GM18907 (cell line): Measurements from ENCODE around the gene HOXC4.

Source experiments
- ATAC-seq: cut with Tn5 transposase; IDR thresholded peaks from one replicate; pipeline ENCODE4 v1.9.1; 2021; ENCODE audit warnings: mild to moderate bottlenecking, moderate library complexity; ENCODE audit not compliant: unreplicated experiment

The HOXC4 gene

DNA sequence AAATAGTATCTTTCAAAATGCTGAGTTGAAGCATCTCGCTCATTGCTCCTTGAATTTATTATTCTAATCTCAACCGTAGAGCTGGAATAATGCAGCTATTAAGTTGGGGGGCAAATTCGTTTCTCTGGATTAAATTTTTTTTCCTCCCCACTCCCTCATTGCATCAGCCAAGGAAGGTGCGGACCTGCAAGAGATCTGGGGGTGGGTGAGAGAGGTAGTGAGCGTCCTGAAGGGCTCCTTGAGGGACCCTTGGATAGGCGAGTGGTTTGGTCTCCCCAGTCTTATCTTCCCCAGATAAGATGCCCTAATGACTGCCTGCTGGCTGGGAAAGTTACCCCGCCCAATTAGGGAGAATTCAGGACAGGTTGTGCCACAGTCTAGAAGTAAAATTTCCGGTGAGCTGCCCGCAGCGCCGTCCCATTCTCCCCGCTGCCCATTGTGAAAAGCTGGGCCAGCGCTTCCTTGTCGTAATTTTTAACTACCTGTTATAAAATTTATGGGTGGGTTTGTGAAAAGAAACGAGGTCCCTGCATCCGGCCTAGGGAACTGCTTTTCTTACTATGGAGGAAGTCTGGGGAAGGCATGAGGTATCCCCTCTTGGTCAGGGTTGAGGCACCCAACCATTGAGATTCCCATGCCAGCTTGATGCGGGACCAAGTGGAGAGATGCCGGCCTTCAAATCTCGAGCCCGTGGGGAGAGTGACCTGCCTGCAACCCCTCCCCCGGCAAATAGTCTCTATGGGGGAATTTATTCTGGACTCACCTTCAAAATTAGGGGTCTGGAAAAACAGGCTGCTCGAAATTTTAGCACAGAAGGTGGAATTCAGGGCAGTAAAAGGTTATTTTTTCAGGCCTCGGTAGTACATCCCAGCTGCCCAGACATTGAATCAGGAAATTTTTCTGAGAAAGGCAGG lies 38.4 kb upstream of the HOXC4 start:
- no peak for ATAC-seq

DNA sequence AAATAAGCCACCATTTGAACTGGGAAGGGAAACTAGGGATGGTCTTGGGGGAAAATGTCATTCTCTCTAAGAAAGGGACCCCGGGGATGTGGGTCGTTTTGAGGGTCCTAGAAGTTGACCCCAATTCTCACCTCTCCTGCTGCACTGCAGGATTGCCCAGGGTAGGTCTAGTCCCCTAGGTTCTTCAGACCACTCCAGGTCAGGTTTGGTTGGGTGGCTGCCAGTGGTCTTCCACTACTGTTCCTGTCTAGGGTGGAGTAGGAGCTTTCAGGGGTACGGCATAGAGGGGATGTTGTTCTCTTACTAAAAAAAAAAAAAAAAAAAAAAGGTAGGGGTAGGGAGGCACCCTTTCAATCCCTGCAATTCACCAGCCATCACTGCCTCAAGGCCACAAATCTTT lies 37.6 kb upstream of the HOXC4 start:
- no peak for ATAC-seq

DNA sequence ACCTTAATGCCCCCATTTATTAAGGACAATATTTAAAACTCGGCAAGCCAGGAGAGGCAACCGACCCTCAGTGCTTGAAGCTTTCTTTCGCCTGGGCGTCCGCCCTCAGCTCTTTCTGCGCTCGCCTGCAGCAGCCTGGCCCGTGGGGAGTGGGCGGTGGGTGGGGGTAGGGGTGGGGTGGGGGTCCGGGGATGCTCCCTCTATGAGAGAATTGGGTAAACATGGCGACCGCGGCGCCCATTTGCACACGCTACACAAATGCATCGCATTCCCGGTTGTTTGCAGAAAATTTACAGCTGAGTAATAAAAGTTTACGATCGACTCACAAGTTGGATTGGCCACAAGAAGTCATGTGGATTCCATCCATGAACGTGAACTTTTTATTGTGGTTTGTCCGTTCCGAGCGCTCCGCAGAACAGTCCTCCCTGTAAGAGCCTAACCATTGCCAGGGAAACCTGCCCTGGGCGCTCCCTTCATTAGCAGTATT lies 37.1 kb upstream of the HOXC4 start:
- ATAC-seq, result no peak

DNA sequence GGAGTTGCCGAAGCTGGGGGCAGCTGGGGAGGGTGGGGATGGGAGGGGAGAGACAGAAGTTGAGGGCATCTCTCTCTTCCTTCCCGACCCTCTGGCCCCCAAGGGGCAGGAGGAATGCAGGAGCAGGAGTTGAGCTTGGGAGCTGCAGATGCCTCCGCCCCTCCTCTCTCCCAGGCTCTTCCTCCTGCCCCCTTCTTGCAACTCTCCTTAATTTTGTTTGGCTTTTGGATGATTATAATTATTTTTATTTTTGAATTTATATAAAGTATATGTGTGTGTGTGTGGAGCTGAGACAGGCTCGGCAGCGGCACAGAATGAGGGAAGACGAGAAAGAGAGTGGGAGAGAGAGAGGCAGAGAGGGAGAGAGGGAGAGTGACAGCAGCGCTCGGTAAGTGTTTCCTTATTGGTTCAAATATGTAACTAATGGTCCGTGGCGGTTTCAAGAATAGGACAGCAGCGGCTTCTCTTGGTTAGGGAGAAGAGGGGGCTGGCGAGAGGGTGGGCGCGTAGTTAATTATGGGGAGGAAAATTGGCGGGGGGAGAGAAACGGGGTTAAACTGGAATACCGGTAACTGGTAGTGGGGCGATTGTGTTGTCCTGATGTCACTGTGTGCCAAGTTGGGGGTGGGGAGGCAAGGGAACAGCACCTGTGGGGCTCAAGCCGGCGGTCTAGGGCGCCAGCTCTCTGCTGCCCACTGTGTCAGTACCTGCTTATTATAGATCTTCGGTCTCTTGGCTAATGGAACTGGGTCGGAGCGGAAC lies 36.4 kb upstream of the HOXC4 start:
- ATAC-seq, result peak; percentile 33

DNA sequence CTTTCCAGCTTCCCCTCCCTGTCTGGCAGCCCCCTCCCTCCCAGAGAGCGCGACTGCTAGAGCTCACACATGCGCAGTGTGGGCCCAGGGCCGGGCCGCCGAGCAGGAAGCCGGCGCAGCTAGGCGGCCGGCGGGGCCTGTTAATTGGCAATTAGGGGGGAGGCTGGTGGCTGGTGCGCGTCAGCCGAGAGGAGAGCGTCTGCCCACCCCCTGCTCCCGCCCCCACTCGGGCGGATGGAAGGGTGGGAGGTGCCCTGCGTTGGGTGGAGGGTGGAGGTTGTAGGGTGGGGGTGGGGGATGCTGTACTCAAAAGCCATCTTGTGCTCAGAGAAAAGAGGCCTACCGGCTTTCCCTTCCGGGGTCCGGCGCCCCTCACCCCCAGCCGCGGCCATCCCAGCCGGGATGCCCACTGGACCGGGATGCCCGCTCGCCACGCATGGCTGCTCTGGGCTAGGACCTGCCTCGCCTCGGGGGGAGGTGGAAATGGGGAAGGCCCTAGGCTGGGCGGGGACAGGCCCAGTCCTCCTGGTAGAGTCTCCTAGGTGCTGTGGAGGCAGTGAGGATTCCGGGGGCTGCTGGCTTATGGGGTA lies 35.7 kb upstream of the HOXC4 start:
- peak; percentile 83 for ATAC-seq

DNA sequence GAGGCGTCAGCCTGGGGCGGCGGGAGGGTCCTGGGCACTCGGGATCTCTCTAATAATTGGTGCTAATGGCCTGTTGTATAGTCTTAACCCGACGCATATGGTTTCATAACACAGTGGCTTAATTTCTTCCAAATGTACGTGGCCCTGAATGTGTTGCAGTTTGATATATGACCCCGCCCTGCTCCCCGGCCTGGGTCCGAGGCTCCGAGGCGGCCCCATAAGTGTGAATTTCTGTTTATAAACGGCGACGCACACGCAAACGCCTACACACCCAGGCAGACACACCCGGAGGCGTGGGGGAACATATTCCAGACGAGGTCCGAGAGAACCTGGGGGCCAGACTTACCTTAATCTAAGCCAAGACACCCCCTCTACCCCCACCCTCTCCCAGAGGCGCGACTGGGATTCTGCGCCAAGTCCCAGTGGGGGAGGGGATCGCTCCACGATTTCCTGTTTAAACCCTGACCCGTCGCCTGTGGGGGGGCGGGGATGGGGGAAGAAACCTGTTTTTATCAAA lies 35.1 kb upstream of the HOXC4 start:
- ATAC-seq, result no peak

DNA sequence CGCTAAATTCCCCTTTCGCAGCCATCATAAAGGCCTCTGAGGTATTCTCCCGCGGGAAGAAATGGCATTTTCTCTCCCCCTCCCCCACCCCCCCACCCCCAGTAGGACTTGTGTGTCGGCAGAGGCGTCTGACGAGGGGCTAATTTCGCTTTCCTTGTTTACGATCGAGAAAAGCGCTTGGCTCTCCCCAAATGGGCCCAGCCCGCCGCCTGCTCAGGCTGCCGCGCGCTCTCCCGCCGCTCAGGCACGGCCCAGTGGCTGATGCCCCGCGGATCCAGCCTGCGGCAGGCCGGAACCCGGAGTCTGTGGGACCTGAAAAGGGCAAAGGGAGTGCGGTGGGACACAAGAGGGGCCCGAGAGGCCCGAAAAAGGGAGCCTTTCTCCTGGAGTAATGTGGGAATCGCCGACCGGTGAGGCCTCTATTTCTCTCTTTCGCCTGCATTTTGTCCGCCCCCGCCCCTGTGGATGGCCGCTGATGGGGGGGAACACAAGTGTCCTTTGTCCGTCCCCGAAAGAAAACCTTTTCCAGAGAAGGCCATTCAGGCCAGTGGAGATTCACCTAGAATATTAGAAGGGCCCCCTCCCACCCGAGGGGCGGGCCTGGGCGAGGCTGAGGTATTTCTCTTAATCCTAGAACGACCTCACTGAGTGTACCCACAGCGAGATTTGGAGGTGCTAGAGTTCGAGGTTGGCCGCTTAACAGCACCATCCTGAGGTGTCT lies 34.4 kb upstream of the HOXC4 start:
- no peak for ATAC-seq

DNA sequence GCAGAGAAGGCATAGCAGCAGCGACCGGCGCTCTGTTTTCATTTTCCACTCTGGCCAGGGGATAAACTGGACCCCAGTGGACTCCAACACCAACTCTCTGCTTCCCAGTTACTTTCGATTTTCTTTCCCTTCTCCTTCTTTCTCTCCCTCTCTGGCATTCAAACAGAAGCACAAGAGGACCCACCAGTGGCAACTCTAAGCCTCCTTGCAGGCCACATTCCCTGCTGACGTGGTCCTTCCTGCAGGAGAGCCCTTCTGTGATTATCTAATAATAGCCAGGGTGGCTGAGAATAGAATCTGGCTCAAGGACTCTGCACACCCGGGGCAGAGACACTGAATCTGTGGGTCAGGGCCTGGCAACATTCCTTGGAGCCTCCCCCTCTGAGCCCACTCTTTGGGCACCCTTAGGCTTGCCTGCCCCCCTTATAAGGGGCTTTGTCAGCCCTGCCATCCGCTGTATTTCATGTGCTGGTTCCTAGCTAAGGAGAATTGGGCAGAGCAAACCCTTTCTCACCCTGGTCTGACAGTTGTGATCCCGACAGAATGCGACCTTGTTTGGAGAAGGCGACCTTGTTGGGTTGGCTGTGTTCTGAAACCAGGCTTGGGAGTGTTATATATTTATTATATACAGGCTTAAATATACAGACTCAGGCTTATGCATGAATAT lies 33.6 kb upstream of the HOXC4 start:
- ATAC-seq, result no peak

DNA sequence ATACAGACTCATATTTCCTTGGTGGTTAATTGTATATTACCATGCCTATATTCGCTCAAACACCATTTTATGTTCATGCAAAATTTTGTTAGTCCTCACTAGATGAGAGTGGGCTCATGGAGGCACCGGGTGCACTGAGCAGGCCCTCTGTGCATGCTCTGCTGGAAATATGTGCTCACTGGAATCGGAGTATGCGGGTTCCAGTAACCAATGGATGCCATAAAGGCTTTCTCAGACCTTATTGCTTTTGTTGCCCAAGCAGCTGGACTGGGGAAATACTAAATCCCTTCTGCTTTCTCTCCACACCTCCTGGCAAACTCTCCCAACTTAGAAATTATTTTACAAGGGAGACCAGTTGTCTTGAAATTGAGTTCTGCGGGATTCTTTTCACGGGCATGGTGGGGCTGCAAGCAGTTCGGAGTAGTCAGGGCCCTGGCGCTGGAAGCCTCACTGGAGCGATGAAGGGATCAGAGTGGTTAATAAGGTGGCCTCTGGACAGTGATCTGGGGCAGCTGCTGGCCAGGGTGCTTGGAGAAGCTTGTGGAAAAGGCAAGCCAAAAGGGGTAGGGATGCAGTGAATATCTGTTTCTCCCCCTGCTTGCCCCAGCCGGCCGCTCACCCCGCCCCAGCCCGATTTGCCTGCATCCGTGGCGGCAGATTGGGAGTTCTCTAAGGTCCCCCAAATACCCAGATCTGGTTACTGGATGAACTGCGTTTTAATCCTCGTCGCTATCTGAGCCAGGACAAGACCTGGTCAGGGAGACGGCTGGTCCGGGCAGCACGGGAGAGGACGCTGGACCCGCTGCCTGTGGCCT lies 32.8 kb upstream of the HOXC4 start:
- no peak for ATAC-seq

DNA sequence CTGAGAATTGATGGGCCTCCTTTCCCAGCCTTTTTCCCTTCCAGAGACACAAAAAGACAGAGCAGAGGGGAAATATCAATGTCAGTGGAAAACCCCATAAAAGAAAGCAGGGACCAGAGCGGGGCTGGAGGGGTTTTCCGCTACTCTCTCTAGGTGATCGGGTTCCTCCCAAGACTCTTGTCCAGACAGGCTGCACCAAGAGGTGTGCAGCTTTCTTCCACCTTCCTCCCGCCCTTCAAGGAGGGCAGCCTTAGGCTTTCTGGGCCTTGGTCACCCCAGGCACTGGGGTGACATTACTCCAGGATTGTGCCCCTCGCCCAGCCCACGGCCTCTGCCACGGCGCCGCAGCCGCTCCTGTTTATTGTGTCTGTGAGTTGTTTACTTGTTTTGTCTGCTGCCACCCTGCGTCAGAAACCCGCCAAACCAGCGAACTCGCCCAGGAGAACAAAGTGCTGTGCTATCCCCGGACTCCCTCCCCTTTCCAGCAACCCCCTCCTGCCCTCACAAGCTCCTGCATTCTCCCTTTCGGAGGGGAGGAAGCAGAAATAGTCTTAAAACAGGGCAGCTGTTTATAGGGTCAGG lies 32.1 kb upstream of the HOXC4 start:
- ATAC-seq, result peak; percentile 33

DNA sequence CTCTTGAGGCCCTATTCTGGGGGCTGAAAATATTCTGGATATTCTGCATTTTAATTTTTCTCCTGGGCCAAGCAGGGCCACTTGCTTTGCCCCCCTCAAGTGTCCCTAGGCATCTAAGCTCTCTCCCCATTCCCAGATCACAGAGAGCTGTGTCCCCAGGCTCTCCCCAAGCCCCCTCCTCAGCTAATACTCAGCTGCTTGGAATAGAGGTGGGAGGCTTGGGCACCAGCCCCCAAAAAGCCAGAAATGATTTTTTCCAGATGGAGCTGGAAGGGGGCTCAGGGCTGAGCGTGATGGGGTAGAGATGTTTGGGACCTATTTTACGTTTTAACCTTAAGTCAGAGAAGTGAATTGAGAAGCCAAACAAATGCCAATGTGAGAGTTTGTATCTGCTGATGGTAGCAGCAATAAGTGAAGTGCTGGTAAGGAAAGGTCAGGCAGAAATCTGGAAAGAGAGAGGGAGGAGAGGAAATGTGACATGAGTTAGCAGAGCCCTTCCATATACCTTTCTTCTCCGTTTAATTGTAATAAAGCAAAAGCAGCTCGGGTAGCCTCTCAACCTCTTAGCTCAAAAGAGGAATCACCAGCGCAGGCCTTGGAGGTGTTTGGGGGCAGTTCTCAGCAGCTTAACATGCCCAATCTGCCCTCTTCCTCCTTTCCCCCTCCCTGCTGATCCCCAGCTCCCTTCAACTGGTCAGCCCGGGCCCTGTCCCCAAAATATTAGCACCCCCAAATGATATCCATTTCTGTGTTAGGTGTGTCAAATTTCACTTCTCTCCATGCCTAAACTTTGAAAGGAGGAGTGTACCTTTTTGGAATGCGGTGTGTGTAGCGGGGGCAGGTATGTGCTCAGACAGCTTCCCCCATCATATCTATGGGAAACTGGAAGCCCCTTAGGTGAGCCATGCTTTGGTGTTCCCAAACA lies 30.4 kb upstream of the HOXC4 start:
- no peak for ATAC-seq

DNA sequence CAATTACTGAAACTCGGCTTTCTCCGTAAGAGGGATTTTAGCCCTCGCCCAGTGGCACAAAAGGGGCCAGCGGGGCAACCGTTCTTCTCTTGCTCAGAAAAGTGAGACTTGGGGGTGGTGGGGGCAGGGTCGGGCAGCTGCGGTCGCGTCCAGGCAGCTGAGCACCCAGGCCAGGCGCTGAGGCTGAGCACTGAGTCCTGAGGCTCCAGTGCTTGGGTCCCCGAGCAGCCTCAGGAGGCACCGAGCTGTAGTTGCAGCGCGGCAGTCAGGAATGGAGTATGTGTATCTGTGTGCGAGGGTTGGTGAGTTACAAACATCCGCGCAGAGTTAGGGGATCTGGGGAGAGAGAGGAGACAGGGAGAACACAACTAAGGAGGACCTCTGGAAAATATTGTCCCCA lies 29.5 kb upstream of the HOXC4 start:
- ATAC-seq, result no peak

DNA sequence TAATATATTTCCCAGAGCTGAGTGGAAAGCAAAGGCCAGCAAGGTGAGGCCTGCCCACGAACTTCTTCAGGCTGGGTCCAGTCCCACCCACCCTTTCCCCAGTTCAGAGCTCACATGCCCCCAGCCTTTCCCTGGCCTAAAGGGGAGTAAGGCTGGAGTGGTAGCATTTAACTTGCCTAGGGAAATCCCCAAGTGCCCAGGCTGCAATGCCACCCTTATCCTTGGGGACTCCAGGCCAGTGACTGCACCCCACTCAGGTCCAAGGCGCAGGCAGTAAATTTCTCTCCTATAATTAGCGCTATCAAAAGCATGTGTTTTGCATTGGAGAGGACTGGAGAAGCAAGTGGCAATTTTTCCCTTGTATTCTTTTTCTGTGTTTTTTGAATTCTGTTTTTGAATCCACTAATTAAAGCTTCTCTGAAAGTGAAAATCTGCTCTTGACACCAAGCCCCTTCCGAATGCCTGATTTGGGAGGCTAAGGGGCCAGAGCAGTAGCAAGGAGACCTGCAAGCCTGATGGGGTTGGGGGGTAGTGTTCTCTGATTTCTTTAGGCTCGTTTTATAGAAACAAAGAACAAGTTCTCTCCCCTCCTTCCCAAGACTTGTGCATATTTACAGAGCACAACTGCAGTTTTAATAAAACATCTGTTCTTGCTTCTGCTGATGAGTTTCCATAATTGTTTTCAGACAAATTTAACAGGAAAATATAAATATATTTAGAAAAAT lies 28.9 kb upstream of the HOXC4 start:
- ATAC-seq, result no peak

DNA sequence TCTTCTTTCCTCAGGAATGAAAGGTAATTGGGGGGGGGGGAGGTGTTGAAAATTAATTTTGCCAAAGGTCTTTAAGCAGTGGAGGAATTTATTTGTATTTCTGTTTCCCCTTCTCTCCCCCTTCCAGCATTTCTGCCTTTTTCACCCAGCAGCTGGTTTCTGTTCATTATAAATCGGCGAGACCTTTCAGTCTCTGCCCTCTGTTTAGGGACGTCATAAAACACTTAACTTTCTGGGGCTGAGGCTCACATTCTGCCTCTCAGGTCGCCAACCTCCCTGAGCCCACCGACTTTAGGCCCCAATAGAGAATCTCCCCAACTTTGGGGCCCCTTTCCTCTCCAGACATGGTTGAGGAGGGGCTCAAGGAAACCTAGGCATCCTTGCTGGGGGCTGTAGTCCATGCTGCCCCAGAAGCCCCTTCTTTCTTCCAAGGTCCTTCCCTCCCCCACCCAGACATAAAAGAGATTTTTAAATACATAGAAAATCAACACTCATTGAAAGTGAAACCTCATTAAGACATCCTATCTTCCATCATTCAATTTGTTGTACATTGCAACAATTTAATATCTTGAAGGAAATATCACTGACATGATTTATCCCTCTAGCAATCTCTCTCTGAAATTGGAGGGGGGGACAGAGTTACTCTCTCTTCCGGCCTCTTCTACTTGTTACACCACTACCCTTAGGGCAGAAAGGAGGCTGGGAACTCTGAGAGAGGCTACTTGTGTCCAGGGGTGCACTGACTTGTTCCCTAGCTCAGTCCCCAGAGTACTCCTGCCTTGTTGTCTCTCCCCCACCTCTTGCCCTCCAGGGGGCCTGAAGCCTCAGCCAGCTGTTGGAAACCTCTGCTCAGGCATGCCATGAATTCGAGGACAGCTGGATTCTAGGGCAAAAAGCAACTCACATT lies 27.9 kb upstream of the HOXC4 start:
- no peak for ATAC-seq

DNA sequence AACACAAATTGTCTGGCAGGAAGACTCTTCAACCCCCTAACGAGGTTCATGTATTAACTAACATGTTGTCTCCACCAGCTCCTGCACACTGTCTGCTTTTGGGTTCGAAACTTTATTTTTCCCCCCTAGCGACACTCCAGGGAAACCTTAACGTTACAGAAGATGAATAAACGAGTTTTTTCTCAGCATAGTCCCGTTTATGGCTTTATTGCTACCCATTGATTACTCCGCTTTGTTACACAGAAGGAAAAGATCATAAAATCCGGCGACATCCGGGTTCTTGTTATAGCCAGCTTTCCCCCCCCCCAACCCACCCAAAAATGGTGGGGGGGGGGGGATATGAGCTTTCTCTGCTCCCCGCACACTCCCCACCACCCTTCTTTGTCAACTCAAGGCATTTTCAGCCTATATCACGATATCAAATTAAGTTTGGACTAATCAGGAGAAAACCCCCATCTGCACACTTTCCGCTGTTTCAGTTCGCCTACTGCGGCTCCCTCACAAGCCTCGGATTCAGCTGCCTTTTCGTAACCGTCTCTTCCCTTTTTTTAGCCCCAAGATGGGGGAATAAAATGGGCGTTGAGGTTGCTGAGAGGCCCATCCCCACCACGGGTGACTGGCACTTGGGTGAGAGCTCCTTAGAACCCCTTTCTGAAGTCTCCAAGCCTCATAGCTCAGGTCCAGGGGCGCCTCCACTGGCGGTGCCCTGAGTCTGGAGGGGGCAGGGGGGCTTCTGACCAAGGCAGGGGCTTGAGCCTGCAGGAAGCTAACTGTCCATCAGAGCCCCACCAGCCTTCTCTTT lies 26.8 kb upstream of the HOXC4 start:
- ATAC-seq, result no peak

DNA sequence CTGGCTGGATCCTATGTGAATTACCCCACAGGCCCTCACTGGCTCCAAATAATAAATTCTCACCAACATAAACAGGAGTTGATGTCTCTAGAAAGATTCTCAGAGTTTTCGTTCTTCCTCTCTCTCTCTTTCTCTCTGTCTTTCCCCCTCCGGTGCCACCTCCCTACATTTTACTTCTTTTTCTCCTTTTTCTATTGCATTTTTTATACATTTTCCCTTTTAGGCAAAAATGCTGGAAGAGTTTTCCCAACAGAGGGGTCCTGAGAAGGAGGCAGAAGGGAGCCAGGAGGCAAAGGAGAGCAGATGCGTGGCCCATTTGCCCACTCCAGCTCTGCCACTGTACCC lies 26.2 kb upstream of the HOXC4 start:
- ATAC-seq, result no peak
